Astrocyte (in vitro differentiated cells and primary cell): Measurements from ENCODE around the gene FLACC1. TPM values are rescaled to one million over a fixed set of nuclear protein-coding genes. Genes with fewer than 3 reads are reported as not detected.

Source experiments
- DNase-seq: peaks from one replicate; pipeline ENCODE4 v3.0.0-alpha.2; 2010; ENCODE audit warnings: low read depth
- FAIRE-seq: peaks from 2 replicates; lab custom pipeline; 2011; peaks lifted over from hg19 to GRCh38; lab: Jason Lieb, UNC
- H2AFZ ChIP-seq: 2 replicates; pipeline ENCODE4 v1.6.0; 2012; ENCODE audit warnings: low read depth, low read length, inconsistent platforms
- H3K27ac ChIP-seq: 2 replicates; pipeline ENCODE4 v1.5.1; 2011; ENCODE audit warnings: low read depth, low read length, inconsistent platforms
- H3K27me3 ChIP-seq: 2 replicates; pipeline ENCODE4 v1.6.0; 2011; ENCODE audit warnings: low read length, inconsistent platforms; ENCODE audit not compliant: insufficient read depth
- H3K36me3 ChIP-seq: 2 replicates; pipeline ENCODE4 v1.5.1; 2011; ENCODE audit warnings: low read length, inconsistent platforms; ENCODE audit not compliant: insufficient read depth
- H3K4me1 ChIP-seq: 2 replicates; pipeline ENCODE4 v1.5.1; 2011; ENCODE audit warnings: low read length, inconsistent platforms; ENCODE audit not compliant: insufficient read depth
- H3K4me2 ChIP-seq: 2 replicates; pipeline ENCODE4 v1.6.0; 2012; ENCODE audit warnings: low read length, inconsistent platforms
- H3K4me3 ChIP-seq: 2 replicates; pipeline ENCODE4 v1.5.1; 2011; ENCODE audit warnings: low read depth, mild to moderate bottlenecking, low read length, inconsistent platforms; ENCODE audit not compliant: insufficient read depth
- H3K79me2 ChIP-seq: 2 replicates; pipeline ENCODE4 v1.6.0; 2012; ENCODE audit warnings: mild to moderate bottlenecking, low read length, inconsistent platforms; ENCODE audit not compliant: insufficient read depth
- H3K9ac ChIP-seq: 2 replicates; pipeline ENCODE4 v1.6.0; 2012; ENCODE audit warnings: mild to moderate bottlenecking, low read length, inconsistent platforms
- H3K9me3 ChIP-seq: 2 replicates; pipeline ENCODE4 v1.5.1; 2012; ENCODE audit warnings: low read depth, mild to moderate bottlenecking, low read length, inconsistent platforms; ENCODE audit not compliant: insufficient read depth
- H4K20me1 ChIP-seq: 2 replicates; pipeline ENCODE4 v1.6.0; 2012; ENCODE audit warnings: low read length, inconsistent platforms; ENCODE audit not compliant: insufficient read depth
- H3K27ac Mint-ChIP-seq: one replicate; pipeline ENCODE4 v1.8.0; 2021; ENCODE audit warnings: mild to moderate bottlenecking, mixed read lengths; ENCODE audit not compliant: unreplicated experiment
- H3K27me3 Mint-ChIP-seq: one replicate; pipeline ENCODE4 v1.8.0; 2021; ENCODE audit warnings: low read depth, mixed read lengths; ENCODE audit not compliant: unreplicated experiment
- H3K36me3 Mint-ChIP-seq: one replicate; pipeline ENCODE4 v1.8.0; 2021; ENCODE audit warnings: low read depth, mixed read lengths; ENCODE audit not compliant: unreplicated experiment
- H3K4me1 Mint-ChIP-seq: one replicate; pipeline ENCODE4 v1.8.0; 2021; ENCODE audit warnings: low read depth, mixed read lengths; ENCODE audit not compliant: unreplicated experiment
- H3K4me3 Mint-ChIP-seq: one replicate; pipeline ENCODE4 v1.8.0; 2021; ENCODE audit warnings: mild to moderate bottlenecking, moderate library complexity, mixed read lengths; ENCODE audit not compliant: unreplicated experiment
- H3K9me3 Mint-ChIP-seq: one replicate; pipeline ENCODE4 v1.8.0; 2021; ENCODE audit warnings: mild to moderate bottlenecking, mixed read lengths; ENCODE audit not compliant: unreplicated experiment
- CTCF ChIP-seq: IDR thresholded peaks from 2 replicates; pipeline ENCODE4 v1.5.1; 2011; ENCODE audit warnings: low read depth, mild to moderate bottlenecking, inconsistent platforms, low read length, moderate library complexity; ENCODE audit not compliant: insufficient read depth
- EZH2 ChIP-seq: IDR thresholded peaks from 2 replicates; pipeline ENCODE4 v1.6.1; 2012; ENCODE audit warnings: mild to moderate bottlenecking, low read length, inconsistent platforms; ENCODE audit not compliant: insufficient read depth
- total RNA-seq: library from RNA; stranded (reverse); gene quantifications from 2 replicates; pipeline ENCODE4 v1.2.1, GENCODE V29; 2021

The FLACC1 gene
- total RNA-seq, 1 donor from 2014 or later: 2.2 TPM

GRCh38 chr2:201254081-201254730, 102.9 kb downstream of the FLACC1 start:
- Mint-ChIP-seq H3K4me1 (peaks cover 21% of the 10 kb centered on the region), H3K9me3 (peaks cover 5% of the 10 kb centered on the region), H3K27ac (no peak overlapping the region), H3K27me3 (no peaks in the 10 kb centered on the region), H3K4me3 (no peak overlapping the region), H3K36me3 (no peaks in the 10 kb centered on the region)
- Histone ChIP-seq H3K27me3 (no peaks in the 10 kb centered on the region), H3K9ac (no peak overlapping the region), H4K20me1 (no peaks in the 10 kb centered on the region), H3K4me2 (no peak overlapping the region), H3K36me3 (no peaks in the 10 kb centered on the region), H3K27ac (no peak overlapping the region), H3K4me3 (no peak overlapping the region), H3K4me1 (peaks cover 10% of the 10 kb centered on the region), H3K9me3 (no peaks in the 10 kb centered on the region), H3K79me2 (peaks cover 6% of the 10 kb centered on the region), H2AFZ (peak overlapping the region; percentile 63)
- DNase-seq (peak; percentile 67), FAIRE-seq (no peak)
- TF ChIP-seq EZH2 (no peak), CTCF (no peak)

- Mint-ChIP-seq H3K4me1 (peaks cover 8% of the 10 kb centered on the region), H3K9me3 (peaks cover 5% of the 10 kb centered on the region), H3K27ac (no peak overlapping the region), H3K27me3 (no peaks in the 10 kb centered on the region), H3K4me3 (no peak overlapping the region), H3K36me3 (no peaks in the 10 kb centered on the region)
- Histone ChIP-seq H3K4me1 (peaks cover 4% of the 10 kb centered on the region), H3K27ac (no peak overlapping the region), H3K9me3 (no peaks in the 10 kb centered on the region), H3K36me3 (no peaks in the 10 kb centered on the region), H3K4me3 (no peak overlapping the region), H3K27me3 (no peaks in the 10 kb centered on the region), H4K20me1 (no peaks in the 10 kb centered on the region), H3K4me2 (no peak overlapping the region), H3K9ac (no peak overlapping the region), H3K79me2 (no peaks in the 10 kb centered on the region), H2AFZ (no peak overlapping the region)
- TF ChIP-seq CTCF (no peak), EZH2 (no peak)
- no peak for DNase-seq
- FAIRE-seq: no peak
These were observed 106.4 kb downstream of the FLACC1 start for GRCh38 chr2:201250741-201251140.

DNA sequence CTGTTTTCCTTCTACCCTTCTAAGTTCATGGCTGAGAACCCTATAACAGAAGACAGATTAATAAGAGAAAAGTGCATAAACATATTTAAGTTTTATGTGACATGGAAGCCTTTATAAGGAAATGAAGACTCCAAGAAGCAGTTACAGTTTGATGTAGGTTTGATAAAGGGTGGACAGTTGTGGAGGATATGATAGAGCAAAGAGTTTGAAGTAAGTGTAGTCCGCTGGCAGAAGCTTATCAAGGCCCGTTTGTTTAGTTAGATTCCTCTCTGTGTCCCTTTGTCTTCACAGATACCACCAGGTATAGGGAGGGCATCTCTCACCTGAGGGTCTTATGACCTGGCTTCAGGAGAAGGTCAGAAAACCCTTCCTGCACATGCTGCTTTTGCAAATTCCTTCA, 107.3 kb downstream of the FLACC1 start:
- Histone ChIP-seq H3K27ac (no peak overlapping the region), H3K27me3 (no peaks in the 10 kb centered on the region), H3K79me2 (no peaks in the 10 kb centered on the region), H3K9ac (no peak overlapping the region), H3K4me1 (peaks cover 4% of the 10 kb centered on the region), H3K9me3 (no peaks in the 10 kb centered on the region), H3K36me3 (no peaks in the 10 kb centered on the region), H2AFZ (no peak overlapping the region), H4K20me1 (no peaks in the 10 kb centered on the region), H3K4me3 (no peak overlapping the region), H3K4me2 (no peak overlapping the region)
- no peak for FAIRE-seq
- Mint-ChIP-seq H3K36me3 (no peaks in the 10 kb centered on the region), H3K4me1 (peaks cover 7% of the 10 kb centered on the region), H3K27me3 (no peaks in the 10 kb centered on the region), H3K9me3 (peaks cover 5% of the 10 kb centered on the region), H3K4me3 (no peak overlapping the region), H3K27ac (no peak overlapping the region)
- TF ChIP-seq EZH2: no peak
- TF ChIP-seq CTCF: no peak
- DNase-seq: no peak
